Measurements from ENCODE around the gene SLC6A6. TPM values are rescaled to one million over a fixed set of nuclear protein-coding genes. Genes with fewer than 3 reads are reported as not detected.

Gene SLC6A6
- total and polyA plus RNA-seq, 2 experiments from 2014 or later = 27.5 to 150 TPM

GRCh38 chr3:14473411-14473891 lies 71.0 kb downstream of the SLC6A6 start:
- H3K27ac ChIP-seq (ENCODE audit: low read depth) = no peak overlapping the region
- 0 out of 2 replicates have a peak, but pooled peaks cover 2% of the 10 kb centered on the region for H3F3A ChIP-seq (replicated peaks; ENCODE audit: low read depth)
- Mint-ChIP-seq H3K4me1 (no peaks in the 10 kb centered on the region; the same call in 2 of the 3 replicates), H3K27me3 (ENCODE audit: insufficient read depth, low read depth, poor library complexity) (peaks cover 4% of the 10 kb centered on the region), H3K9me3 (no peaks in the 10 kb centered on the region), H3K4me3 (no peak overlapping the region), H3K27ac (no peak overlapping the region), H3K36me3 (ENCODE audit: low read depth) (peaks cover 56% of the 10 kb centered on the region)
- H4K20me1 ChIP-seq (replicated peaks; ENCODE audit: insufficient read depth) = peaks cover 6% of the 10 kb centered on the region; the same call in 1 of the 2 replicates
- no peaks in the 10 kb centered on the region for H3K79me2 ChIP-seq (replicated peaks; ENCODE audit: insufficient read depth)
- DNase-seq (ENCODE audit: low spot score) (no peak), ATAC-seq (no peak)
- no peak overlapping the region for H3K4me3 ChIP-seq
- H3K27me3 ChIP-seq (ENCODE audit: insufficient read depth) = no peaks in the 10 kb centered on the region
- no peak overlapping the region for H3K4me2 ChIP-seq
- H3K36me3 ChIP-seq (ENCODE audit: insufficient read depth) = peaks cover 26% of the 10 kb centered on the region
- TF ChIP-seq NANOG (IDR thresholded peaks at IDR 0.05; ENCODE audit: borderline replicate concordance) (no peak), ETS1 (IDR thresholded peaks at IDR 0.05) (no peak), STAT1 (IDR thresholded peaks at IDR 0.05; ENCODE audit: unreplicated experiment) (no peak), JUNB (IDR thresholded peaks at IDR 0.05; ENCODE audit: unreplicated experiment) (no peak), EZH2phosphoT487 (IDR thresholded peaks at IDR 0.05; ENCODE audit: unreplicated experiment) (no peak), CREB1 (CRISPR knock-in tag; IDR thresholded peaks at IDR 0.05; ENCODE audit: low read depth) (no peak)
- H3K4me1 ChIP-seq (ENCODE audit: insufficient read depth) = no peaks in the 10 kb centered on the region
- H2AFZ ChIP-seq = no peak overlapping the region
- H3K9me2 ChIP-seq (ENCODE audit: insufficient read depth) = no peaks in the 10 kb centered on the region

GRCh38 chr3:14474363-14475081 lies 72.1 kb downstream of the SLC6A6 start:
- H4K20me1 ChIP-seq (replicated peaks; ENCODE audit: insufficient read depth) = peaks cover 4% of the 10 kb centered on the region; the same call in 1 of the 2 replicates
- H3K27ac ChIP-seq (ENCODE audit: low read depth) = no peak overlapping the region
- peaks cover 34% of the 10 kb centered on the region for H3K36me3 ChIP-seq (ENCODE audit: insufficient read depth)
- TF ChIP-seq ZNF114 (CRISPR knock-in tag; IDR thresholded peaks at IDR 0.05) (no peak), REST (IDR thresholded peaks at IDR 0.05; ENCODE audit: unreplicated experiment) (no peak), EZH2 (IDR thresholded peaks at IDR 0.05; ENCODE audit: low read depth, unreplicated experiment) (no peak)
- H3K4me2 ChIP-seq = no peak overlapping the region
- Mint-ChIP-seq H3K9me3 (no peaks in the 10 kb centered on the region), H3K27me3 (ENCODE audit: insufficient read depth, low read depth, poor library complexity) (peaks cover 4% of the 10 kb centered on the region), H3K27ac (no peak overlapping the region), H3K4me1 (no peaks in the 10 kb centered on the region; the same call in 2 of the 3 replicates), H3K36me3 (ENCODE audit: low read depth) (peaks cover 67% of the 10 kb centered on the region), H3K4me3 (no peak overlapping the region)
- no peaks in the 10 kb centered on the region for H3K4me1 ChIP-seq (ENCODE audit: insufficient read depth)
- no peak overlapping the region for H2AFZ ChIP-seq
- DNase-seq (ENCODE audit: low spot score) (no peak), ATAC-seq (no peak)
- H3K9me2 ChIP-seq (ENCODE audit: insufficient read depth) = no peaks in the 10 kb centered on the region
- no peaks in the 10 kb centered on the region for H3K27me3 ChIP-seq (ENCODE audit: insufficient read depth)
- H3K4me3 ChIP-seq = no peak overlapping the region
- H3K79me2 ChIP-seq (replicated peaks; ENCODE audit: insufficient read depth) = no peaks in the 10 kb centered on the region
- H3F3A ChIP-seq (replicated peaks; ENCODE audit: low read depth) = no peaks in the 10 kb centered on the region

All from GM23338 (cell line).